ENCODE data around the gene CENPC. TPM values are rescaled to one million over a fixed set of nuclear protein-coding genes. Genes with fewer than 3 reads are reported as not detected.

Gene CENPC
- total RNA-seq, 2 experiments from 2014 or later, result 115 to 116 TPM

DNA sequence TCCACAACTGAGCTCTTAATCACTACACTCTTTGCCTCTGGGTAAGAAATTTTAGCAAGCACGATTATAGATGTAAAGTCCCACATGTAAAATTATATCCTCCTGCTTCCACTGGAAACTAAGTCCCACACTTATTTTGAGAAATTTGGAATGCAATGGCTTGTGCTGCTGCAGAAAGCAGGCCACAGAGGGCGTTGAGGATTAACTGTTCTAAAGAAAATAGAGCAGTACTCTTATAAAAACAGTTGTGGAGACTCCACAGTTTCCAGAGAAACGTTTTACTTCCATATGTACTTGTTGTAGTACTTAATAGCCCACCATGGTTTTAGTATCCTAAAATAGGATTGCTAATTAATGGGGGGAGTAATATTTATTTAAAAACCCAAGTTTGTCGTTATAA lies 1.7 kb upstream of the CENPC start:
- H3K4me3 ChIP-seq (ENCODE audit: low read length), result no peak overlapping the region
- Mint-ChIP-seq H3K36me3 (ENCODE audit: low read depth) (peaks cover 32% of the 10 kb centered on the region), H3K27me3 (no peaks in the 10 kb centered on the region), H3K4me3 (peak overlapping the region; percentile 71), H3K4me1 (ENCODE audit: low read depth) (peaks cover 43% of the 10 kb centered on the region), H3K27ac (peak overlapping the region; percentile 45), H3K9me3 (no peaks in the 10 kb centered on the region)
- DNase-seq (no peak), ATAC-seq (ENCODE audit: poor library complexity) (no peak)
- H3K9me3 ChIP-seq (ENCODE audit: control insufficient read depth in 1 of 2, insufficient read depth in 1 of 2, low read length in 2 of 2), result no peaks in the 10 kb centered on the region
- POLR2A ChIA-PET, result interaction anchor here (1.6 to 3.4 kb wide), 2 partner anchors 14 to 35 kb away, joined by 3 to 21 read pairs; no protein-coding TSS in a partner anchor
- intact Hi-C loops (cut with DNase I, micrococcal nuclease), result loop anchor here (2.0 to 5.0 kb wide), 7 partner anchors 35 to 630 kb away; no protein-coding TSS in a partner anchor
- H3K36me3 ChIP-seq (ENCODE audit: insufficient read depth, low read length), result peaks cover 15% of the 10 kb centered on the region
- no peak overlapping the region for H3K27ac ChIP-seq (ENCODE audit: low read depth in 1 of 2, low read length in 2 of 2)
- no peaks in the 10 kb centered on the region for H3K4me1 ChIP-seq (ENCODE audit: insufficient read depth, low read length)
- H3K27me3 ChIP-seq (ENCODE audit: control insufficient read depth in 1 of 2, insufficient read depth in 2 of 2, low read length in 2 of 2), result no peaks in the 10 kb centered on the region
- TF ChIP-seq, protein P1, sequence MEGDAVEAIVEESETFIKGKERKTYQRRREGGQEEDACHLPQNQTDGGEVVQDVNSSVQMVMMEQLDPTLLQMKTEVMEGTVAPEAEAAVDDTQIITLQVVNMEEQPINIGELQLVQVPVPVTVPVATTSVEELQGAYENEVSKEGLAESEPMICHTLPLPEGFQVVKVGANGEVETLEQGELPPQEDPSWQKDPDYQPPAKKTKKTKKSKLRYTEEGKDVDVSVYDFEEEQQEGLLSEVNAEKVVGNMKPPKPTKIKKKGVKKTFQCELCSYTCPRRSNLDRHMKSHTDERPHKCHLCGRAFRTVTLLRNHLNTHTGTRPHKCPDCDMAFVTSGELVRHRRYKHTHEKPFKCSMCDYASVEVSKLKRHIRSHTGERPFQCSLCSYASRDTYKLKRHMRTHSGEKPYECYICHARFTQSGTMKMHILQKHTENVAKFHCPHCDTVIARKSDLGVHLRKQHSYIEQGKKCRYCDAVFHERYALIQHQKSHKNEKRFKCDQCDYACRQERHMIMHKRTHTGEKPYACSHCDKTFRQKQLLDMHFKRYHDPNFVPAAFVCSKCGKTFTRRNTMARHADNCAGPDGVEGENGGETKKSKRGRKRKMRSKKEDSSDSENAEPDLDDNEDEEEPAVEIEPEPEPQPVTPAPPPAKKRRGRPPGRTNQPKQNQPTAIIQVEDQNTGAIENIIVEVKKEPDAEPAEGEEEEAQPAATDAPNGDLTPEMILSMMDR (IDR thresholded peaks at IDR 0.05), result no peak
- CTCF ChIA-PET, result interaction anchor here (1.4 kb wide), 1 partner anchor 200 kb away, joined by 3 read pairs; no protein-coding TSS in a partner anchor

GRCh38 chr4:67546004-67546356 lies 677 bp upstream of the CENPC start:
- ATAC-seq (ENCODE audit: poor library complexity) (no peak), DNase-seq (peak in 2 of 14 experiments; percentile 16 to 27)
- H3K9me3 ChIP-seq (ENCODE audit: control insufficient read depth in 1 of 2, insufficient read depth in 1 of 2, low read length in 2 of 2), result no peaks in the 10 kb centered on the region
- ChIA-PET POLR2A (interaction anchor here (1.0 to 3.9 kb wide), 9 partner anchors 11 to 200 kb away, joined by 3 to 40 read pairs (median 4); partner anchors contain the start of genes STAP1 and UBA6), CTCF (interaction anchor here (2.1 kb wide), 1 partner anchor 155 kb away, joined by 8 read pairs; the partner anchor contains the start of gene UBA6)
- Mint-ChIP-seq H3K9me3 (no peaks in the 10 kb centered on the region), H3K36me3 (ENCODE audit: low read depth) (peaks cover 42% of the 10 kb centered on the region), H3K27me3 (no peaks in the 10 kb centered on the region), H3K4me1 (ENCODE audit: low read depth) (peaks cover 50% of the 10 kb centered on the region), H3K27ac (peak overlapping the region; percentile 97), H3K4me3 (peak overlapping the region; percentile 98)
- TF ChIP-seq, protein P1 (IDR thresholded peaks at IDR 0.05), result no peak
- H3K27me3 ChIP-seq (ENCODE audit: control insufficient read depth in 1 of 2, insufficient read depth in 2 of 2, low read length in 2 of 2), result no peaks in the 10 kb centered on the region
- peaks cover 22% of the 10 kb centered on the region for H3K36me3 ChIP-seq (ENCODE audit: insufficient read depth, low read length)
- H3K4me1 ChIP-seq (ENCODE audit: insufficient read depth, low read length), result no peaks in the 10 kb centered on the region
- peak overlapping the region in 1 of 2 donors; percentile 96 for H3K27ac ChIP-seq (ENCODE audit: low read depth in 1 of 2, low read length in 2 of 2)
- intact Hi-C loops (cut with DNase I, micrococcal nuclease), result loop anchor here (2.0 to 5.0 kb wide), 7 partner anchors 36 to 631 kb away; no protein-coding TSS in a partner anchor
- H3K4me3 ChIP-seq (ENCODE audit: low read length), result peak overlapping the region; percentile 84

- Mint-ChIP-seq H3K36me3 (ENCODE audit: low read depth) (peaks cover 79% of the 10 kb centered on the region), H3K27ac (peak overlapping the region; percentile 5), H3K9me3 (no peaks in the 10 kb centered on the region), H3K27me3 (no peaks in the 10 kb centered on the region), H3K4me3 (no peak overlapping the region), H3K4me1 (ENCODE audit: low read depth) (peaks cover 57% of the 10 kb centered on the region)
- DNase-seq, result no peak
- Histone ChIP-seq H3K4me1 (ENCODE audit: insufficient read depth, low read length) (no peaks in the 10 kb centered on the region), H3K9me3 (ENCODE audit: control insufficient read depth in 1 of 2, insufficient read depth in 1 of 2, low read length in 2 of 2) (no peaks in the 10 kb centered on the region), H3K36me3 (ENCODE audit: insufficient read depth, low read length) (peaks cover 56% of the 10 kb centered on the region), H3K4me3 (ENCODE audit: low read length) (no peak overlapping the region), H3K27me3 (ENCODE audit: control insufficient read depth in 1 of 2, insufficient read depth in 2 of 2, low read length in 2 of 2) (no peaks in the 10 kb centered on the region), H3K27ac (ENCODE audit: low read depth in 1 of 2, low read length in 2 of 2) (no peak overlapping the region)
- ATAC-seq (ENCODE audit: poor library complexity), result no peak
- CTCF ChIA-PET, result interaction anchor here (1.1 to 1.6 kb wide), 2 partner anchors 15 to 159 kb away, joined by 4 read pairs; partner anchors contain the start of gene UBA6
- intact Hi-C loops (cut with DNase I, micrococcal nuclease), result loop anchor here in 1 of 2 experiments (5.0 kb wide), 1 partner anchor 805 kb away; no protein-coding TSS in a partner anchor
- POLR2A ChIA-PET, result no interaction called here
- TF ChIP-seq, protein P1 (IDR thresholded peaks at IDR 0.05), result no peak
These were observed 3.2 kb downstream of the CENPC start for GRCh38 chr4:67542076-67542475.

Data from CD4-positive, alpha-beta T cell (primary cell).